Endothelial cell of umbilical vein (primary cell): ENCODE measurements around the gene KRTAP5-6. TPM values are rescaled to one million over a fixed set of nuclear protein-coding genes. Genes with fewer than 3 reads are reported as not detected.

Experiments
- BruUV-seq: library from RNA; stranded (reverse); fragments of 400-500 nt; replicated peaks from 2 replicates; lab custom pipeline; 2021; lab: Mats Ljungman, UMichigan
- CTCF ChIA-PET: fragments of 300-600, 350-600 bp; sonication (Branson Sonifier 250); formaldehyde crosslinking; loops from one replicate; lab custom pipeline; 2021; ENCODE audit warnings: antibody characterized with exemption, inconsistent platforms; lab: Charles Lee
- POLR2A ChIA-PET: fragments of 300-600, 350-600 bp; sonication (Branson Sonifier 250); formaldehyde crosslinking; loops from one replicate; lab custom pipeline; 2021; ENCODE audit warnings: antibody characterized with exemption, inconsistent platforms; lab: Charles Lee
- DNase-seq: peaks from one replicate; pipeline ENCODE4 v3.0.0-alpha.2; 2011; ENCODE audit warnings: low read depth, low spot score
- FAIRE-seq: peaks from 2 replicates; lab custom pipeline; 2011; peaks lifted over from hg19 to GRCh38; lab: Jason Lieb, UNC
- H2AFZ ChIP-seq: 2 replicates; pipeline ENCODE4 v1.6.0; 2012; ENCODE audit warnings: low read depth, low read length, control low read depth, inconsistent platforms
- H3K27ac ChIP-seq: 2 replicates; pipeline ENCODE4 v1.5.1; 2011; ENCODE audit warnings: low read depth, mild to moderate bottlenecking, control low read depth, low read length, moderate library complexity; ENCODE audit not compliant: insufficient read depth
- H3K27me3 ChIP-seq, 2 experiments: 2 replicates each; pipeline versions ENCODE4 v1.6.0 to v1.6.1; 2011; ENCODE audit warnings: low read length in 2 of 2, mixed read lengths in 1 of 2; ENCODE audit not compliant: control insufficient read depth in 2 of 2, insufficient read depth in 2 of 2
- H3K36me3 ChIP-seq, 2 experiments: 2 replicates in 1 of 2; 3 replicates in 1 of 2; pipeline ENCODE4 v1.5.1; 2011; ENCODE audit warnings: low read length in 2 of 2, mild to moderate bottlenecking in 1 of 2, moderate library complexity in 1 of 2; ENCODE audit not compliant: control insufficient read depth in 2 of 2, insufficient read depth in 2 of 2; ENCODE audit errors: extremely low read depth in 1 of 2
- H3K4me1 ChIP-seq: 3 replicates; pipeline ENCODE4 v1.5.1; 2011; ENCODE audit warnings: mild to moderate bottlenecking, low read length; ENCODE audit not compliant: control insufficient read depth, insufficient read depth; ENCODE audit errors: extremely low read depth
- H3K4me2 ChIP-seq: 2 replicates; pipeline ENCODE4 v1.6.1; 2011; ENCODE audit warnings: low read length, control low read depth, mixed read lengths; ENCODE audit not compliant: insufficient read depth
- H3K4me3 ChIP-seq, 3 experiments: fragments of 200-600 bp in 1 of 3; sonication (generic), shearing (Covaris generic) in 1 of 3; replicated peaks in 1 of 3; 2 replicates each; pipeline ENCODE4 v1.5.1; 2011 to 2016; ENCODE audit warnings: control low read depth in 3 of 3, low read length in 3 of 3, mild to moderate bottlenecking in 2 of 3, inconsistent platforms in 1 of 3, low read depth in 1 of 3, moderate library complexity in 1 of 3; ENCODE audit not compliant: insufficient read depth in 1 of 3
- H3K79me2 ChIP-seq: 2 replicates; pipeline ENCODE4 v1.6.0; 2012; ENCODE audit warnings: low read length, inconsistent platforms; ENCODE audit not compliant: control insufficient read depth, insufficient read depth
- H3K9ac ChIP-seq: replicated peaks from 2 replicates; pipeline ENCODE3; 2011; ENCODE audit warnings: low read length, control low read depth; ENCODE audit not compliant: insufficient read depth; ENCODE audit errors: extremely low read depth
- H3K9me1 ChIP-seq: replicated peaks from 3 replicates; pipeline ENCODE4 v1.6.0; 2011; ENCODE audit warnings: mild to moderate bottlenecking, low read length; ENCODE audit not compliant: control insufficient read depth, insufficient read depth; ENCODE audit errors: extremely low read depth
- H3K9me3 ChIP-seq: replicated peaks from 2 replicates; pipeline ENCODE4 v1.5.1; 2012; ENCODE audit warnings: low read length, inconsistent platforms; ENCODE audit not compliant: control insufficient read depth, insufficient read depth
- H4K20me1 ChIP-seq: replicated peaks from 2 replicates; pipeline ENCODE3; 2011; ENCODE audit warnings: mild to moderate bottlenecking, low read length; ENCODE audit not compliant: control insufficient read depth, insufficient read depth; ENCODE audit errors: extremely low read depth
- CTCF ChIP-seq, 2 donors: IDR thresholded peaks; 1 replicate in 1 of 2; 2 replicates in 1 of 2; pipeline ENCODE4 v1.5.1; 2011; ENCODE audit warnings: low read length in 2 of 2, mild to moderate bottlenecking in 2 of 2, moderate library complexity in 2 of 2, control low read depth in 1 of 2, inconsistent platforms in 1 of 2, low read depth in 1 of 2; ENCODE audit not compliant: insufficient read depth in 1 of 2; ENCODE audit errors: extremely low read depth in 1 of 2
- EZH2 ChIP-seq: IDR thresholded peaks from 2 replicates; pipeline ENCODE4 v1.6.1; 2012; ENCODE audit warnings: borderline replicate concordance, low read depth, mild to moderate bottlenecking, moderate library complexity, low read length, inconsistent platforms; ENCODE audit not compliant: severe bottlenecking
- FOS ChIP-seq: IDR thresholded peaks from 2 replicates; pipeline ENCODE4 v1.6.1; 2011; ENCODE audit warnings: mild to moderate bottlenecking, low read length, moderate library complexity, borderline replicate concordance; ENCODE audit not compliant: insufficient read depth
- GATA2 ChIP-seq: IDR thresholded peaks from 2 replicates; pipeline ENCODE4 v1.7.0; 2011; ENCODE audit warnings: low read depth, mild to moderate bottlenecking, moderate library complexity, mixed read lengths, low read length; ENCODE audit not compliant: insufficient read length, insufficient read depth
- JUN ChIP-seq: IDR thresholded peaks from 2 replicates; pipeline ENCODE4 v1.6.1; 2011; ENCODE audit warnings: borderline replicate concordance, low read depth; ENCODE audit not compliant: insufficient read length, insufficient read depth
- MAX ChIP-seq: IDR thresholded peaks from 2 replicates; pipeline ENCODE4 v1.6.1; 2011; ENCODE audit not compliant: insufficient read depth, insufficient read length
- MYC ChIP-seq: IDR thresholded peaks from one replicate; pipeline ENCODE4 v1.6.1; 2011; ENCODE audit warnings: mild to moderate bottlenecking, low read depth, low read length
- POLR2A ChIP-seq: IDR thresholded peaks from 2 replicates; pipeline ENCODE4 v1.6.1; 2012; ENCODE audit warnings: low read depth, mild to moderate bottlenecking, control low read depth, low read length
- POLR2AphosphoS5 ChIP-seq: IDR thresholded peaks from 2 replicates; pipeline ENCODE4 v1.6.1; 2012; ENCODE audit warnings: low read depth, mild to moderate bottlenecking, control low read depth, low read length, moderate library complexity; ENCODE audit not compliant: insufficient read depth
- dilution Hi-C: fragments of 300-500 bp; cut with MboI; formaldehyde crosslinking; loops from one replicate; pipeline ENCODE4 v1.15.0; 2019; ENCODE audit warnings: low sequenced_read_pairs; ENCODE audit not compliant: extremely low pct_ligation_motif_present
- intact Hi-C: fragments of 100-400 bp; cut with micrococcal nuclease; formaldehyde crosslinking; loops from one replicate; pipeline ENCODE4 v1.10.0; 2022
- polyA plus RNA-seq, 4 experiments: library from polyadenylated mRNA; depleted of rRNA in 3 of 4; stranded (reverse) in 3 of 4; unstranded in 1 of 4; fragments of >200 nt; gene quantifications; 2 replicates each; pipeline versions ENCODE4 v1.2.1 to v1.2.3, GENCODE V29; 2011 to 2012; ENCODE audit warnings: missing spikeins in 1 of 4
- total RNA-seq: library from RNA; stranded (reverse); gene quantifications from 2 replicates; pipeline ENCODE4 v1.2.3, GENCODE V29; 2021

KRTAP5-6 gene
- total and polyA plus RNA-seq, 2 donors (not counting 3 experiments of a cell fraction or from before 2014, with no cell fraction given) = not detected

DNA sequence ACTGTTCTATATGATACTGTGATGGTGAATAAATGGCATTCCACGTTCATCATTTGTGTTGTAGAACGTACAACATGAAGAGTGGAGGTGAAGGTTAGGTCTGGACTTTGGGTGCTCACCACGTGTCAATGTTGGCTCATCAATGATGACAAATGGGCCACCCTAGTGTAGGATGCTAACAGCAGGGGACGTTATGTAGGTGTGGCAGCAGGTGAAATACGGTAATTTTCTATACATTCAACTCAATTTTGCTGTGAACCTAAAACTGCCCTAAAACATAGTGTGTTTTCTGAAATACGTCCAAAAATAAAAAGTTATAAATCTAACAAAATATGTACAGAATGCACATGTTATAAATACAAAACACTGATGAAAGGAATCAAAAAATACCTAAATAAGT, 6.2 kb downstream of the KRTAP5-6 start:
- Histone ChIP-seq H3K36me3 (no peaks in the 10 kb centered on the region), H3K27me3 (no peaks in the 10 kb centered on the region), H4K20me1 (no peaks in the 10 kb centered on the region), H3K4me1 (no peaks in the 10 kb centered on the region), H3K4me2 (no peak overlapping the region), H3K4me3 (no peak overlapping the region), H3K79me2 (no peaks in the 10 kb centered on the region), H2AFZ (no peak overlapping the region), H3K27ac (no peak overlapping the region), H3K9ac (no peak overlapping the region), H3K9me1 (no peaks in the 10 kb centered on the region), H3K9me3 (no peaks in the 10 kb centered on the region)
- FAIRE-seq = no peak
- DNase-seq = no peak
- POLR2A ChIA-PET = no interaction called here
- no TSS peak for BruUV-seq
- dilution Hi-C loops = no loop called here
- CTCF ChIA-PET = no interaction called here
- no peak for TF ChIP-seq JUN
- no peak for TF ChIP-seq FOS
- TF ChIP-seq POLR2AphosphoS5 = no peak
- no peak for TF ChIP-seq EZH2
- no peak for TF ChIP-seq GATA2
- TF ChIP-seq MYC = no peak
- no peak for TF ChIP-seq CTCF (IDR thresholded peaks at IDR 0.05; ENCODE audit: extremely low read depth in 1 of 2, insufficient read depth in 1 of 2, low read depth in 1 of 2, low read length in 2 of 2)
- TF ChIP-seq POLR2A = no peak
- TF ChIP-seq MAX = no peak
- intact Hi-C loops = no loop called here
